Mucosa of descending colon (tissue), 3 donors: ENCODE measurements around the gene RPS19BP1. TPM values are rescaled to one million over a fixed set of nuclear protein-coding genes. Genes with fewer than 3 reads are reported as not detected.
"Not testable (repeated sequence)": the region's sequence is repeated elsewhere in the genome, so short reads cannot be mapped to it uniquely, and the experiment has no call there.

Experiments
- ATAC-seq: fragments of 200-7000 bp; cut with Tn5 transposase; one replicate; pipeline ENCODE4 v1.9.1; 2020; ENCODE audit warnings: mild to moderate bottlenecking, moderate library complexity
- DNase-seq, 3 donors: peaks; one replicate each; pipeline ENCODE4 v3.0.0-alpha.2; 2020
- H3K36me3 ChIP-seq: fragments of 200-600 bp; one replicate; pipeline ENCODE4 v1.8.0; 2021; ENCODE audit warnings: low read depth, mild to moderate bottlenecking
- H3K4me1 ChIP-seq: fragments of 200-600 bp; one replicate; pipeline ENCODE4 v1.8.0; 2021; ENCODE audit warnings: low read depth, mild to moderate bottlenecking
- H3K4me3 ChIP-seq: fragments of 200-600 bp; one replicate; pipeline ENCODE4 v1.8.0; 2021; ENCODE audit warnings: mild to moderate bottlenecking
- H3K9me3 ChIP-seq: fragments of 200-600 bp; one replicate; pipeline ENCODE4 v1.8.0; 2021; ENCODE audit warnings: mild to moderate bottlenecking
- CTCF ChIP-seq: fragments of 200-600 bp; IDR thresholded peaks from one replicate; pipeline ENCODE4 v1.8.0; 2022; ENCODE audit warnings: antibody characterized with exemption, mild to moderate bottlenecking
- intact Hi-C, 2 donors: fragments of 100-400 bp; cut with DNase I in 1 of 2; cut with micrococcal nuclease in 1 of 2; formaldehyde crosslinking; loops; one replicate each; pipeline versions ENCODE4 v1.11.0 to v1.11.1; 2022; cut with DNase I, micrococcal nuclease
- total RNA-seq, 3 donors: library from RNA; stranded (reverse); fragmentation: NEBNext Ultra II Directional in 2 of 3; extraction: Animal tissue kit (Norgen Biotek cat#: 25700) in 2 of 3; gene quantifications; one replicate each; pipeline versions ENCODE4 v1.2.1 to v1.2.4, GENCODE V29; 2021 to 2023
- donor health status: DM: no; HTN: no; CAD: no; lungs with moderate emphysema.
- donor health status: DM: no; HTN: no; CAD: no.
- donor health status: DM: no; HTN: yes; CAD: no.

RPS19BP1 gene
- total RNA-seq, 3 donors from 2014 or later, result 59.1 to 77.7 (median 61.2) TPM

GRCh38 chr22:39526736-39527171, 5.8 kb downstream of the RPS19BP1 start:
- DNase-seq, result peak in 2 of 3 donors; percentile 40 to 61
- peaks cover 71% of the 10 kb centered on the region for H3K4me1 ChIP-seq
- intact Hi-C loops, result no loop called here
- no peak for ATAC-seq
- no peaks in the 10 kb centered on the region for H3K9me3 ChIP-seq
- TF ChIP-seq CTCF, result no peak
- H3K36me3 ChIP-seq, result peaks cover 6% of the 10 kb centered on the region
- no peak overlapping the region for H3K4me3 ChIP-seq

GRCh38 chr22:39525658-39525975, 6.9 kb downstream of the RPS19BP1 start:
- intact Hi-C loops, result no loop called here

GRCh38 chr22:39524753-39525657, 7.5 kb downstream of the RPS19BP1 start:
- no peak for TF ChIP-seq CTCF
- DNase-seq, result peak in 1 of 3 donors; percentile 37
- intact Hi-C loops, result no loop called here
- Histone ChIP-seq H3K36me3 (peaks cover 6% of the 10 kb centered on the region), H3K4me3 (no peak overlapping the region), H3K9me3 (no peaks in the 10 kb centered on the region), H3K4me1 (peaks cover 56% of the 10 kb centered on the region)
- no peak for ATAC-seq

More at GRCh38 chr22:39525658-39525975, 6.9 kb downstream of the RPS19BP1 start:
- Histone ChIP-seq H3K4me3 (no peak overlapping the region), H3K9me3 (no peaks in the 10 kb centered on the region), H3K4me1 (peaks cover 62% of the 10 kb centered on the region), H3K36me3 (peaks cover 6% of the 10 kb centered on the region)
- no peak for ATAC-seq
- TF ChIP-seq CTCF, result no peak
- peak in 1 of 3 donors; percentile 48 for DNase-seq

- TF ChIP-seq CTCF, result no peak
- Histone ChIP-seq H3K36me3 (peaks cover 6% of the 10 kb centered on the region), H3K4me3 (no peak overlapping the region)
Observed at GRCh38 chr22:39524089-39524752, 8.3 kb downstream of the RPS19BP1 start.

GRCh38 chr22:39522567-39523300, 9.8 kb downstream of the RPS19BP1 start:
- no peaks in the 10 kb centered on the region for H3K9me3 ChIP-seq
- intact Hi-C loops, result no loop called here
- no peak overlapping the region for H3K4me3 ChIP-seq
- ATAC-seq (peak; percentile 5), DNase-seq (peak in 2 of 3 donors; percentile 46 to 71)
- TF ChIP-seq CTCF, result no peak
- peaks cover 41% of the 10 kb centered on the region for H3K4me1 ChIP-seq
- H3K36me3 ChIP-seq, result peaks cover 6% of the 10 kb centered on the region

More at GRCh38 chr22:39524089-39524752, 8.3 kb downstream of the RPS19BP1 start:
- peaks cover 50% of the 10 kb centered on the region for H3K4me1 ChIP-seq
- DNase-seq (peak in 2 of 3 donors; percentile 31 to 34), ATAC-seq (no peak)
- intact Hi-C loops, result no loop called here
- no peaks in the 10 kb centered on the region for H3K9me3 ChIP-seq

- H3K4me1 ChIP-seq, result peaks cover 35% of the 10 kb centered on the region
- H3K36me3 ChIP-seq, DNase-seq, ATAC-seq, intact Hi-C loops, H3K9me3 ChIP-seq, H3K4me3 ChIP-seq: not testable (repeated sequence)
Observed at GRCh38 chr22:39522091-39522490, 10.5 kb downstream of the RPS19BP1 start.

- Histone ChIP-seq H3K4me3 (peak overlapping the region; percentile 100), H3K4me1 (peaks cover 34% of the 10 kb centered on the region)
- H3K36me3 ChIP-seq, intact Hi-C loops, ATAC-seq, H3K9me3 ChIP-seq: not testable (repeated sequence)
- peak in 1 of 3 donors; percentile 36 for DNase-seq
Observed at GRCh38 chr22:39521106-39521885, 11.3 kb downstream of the RPS19BP1 start.
